ENCODE data around the gene GPR84.

The GPR84 gene

GRCh38 chr12:54374562-54375258 lies 10.4 kb upstream of the GPR84 start:
- TF ChIP-seq CTCF (conservative IDR thresholded peaks at IDR 0.05; ENCODE audit: low read depth, low read length): no peak
- no peak for DNase-seq (ENCODE audit: low read depth)
- no peak overlapping the region for H3K4me3 ChIP-seq (ENCODE audit: low read depth, low read length)

- no peak overlapping the region for H3K4me3 ChIP-seq (ENCODE audit: low read depth, low read length)
- TF ChIP-seq CTCF (conservative IDR thresholded peaks at IDR 0.05; ENCODE audit: low read depth, low read length): no peak
- no peak for DNase-seq (ENCODE audit: low read depth)
These were observed 9.6 kb upstream of the GPR84 start for GRCh38 chr12:54373649-54374561.

GRCh38 chr12:54372113-54372806 lies 8.0 kb upstream of the GPR84 start:
- no peak overlapping the region for H3K4me3 ChIP-seq (ENCODE audit: low read depth, low read length)
- no peak for DNase-seq (ENCODE audit: low read depth)
- no peak for TF ChIP-seq CTCF (conservative IDR thresholded peaks at IDR 0.05; ENCODE audit: low read depth, low read length)

- TF ChIP-seq CTCF (conservative IDR thresholded peaks at IDR 0.05; ENCODE audit: low read depth, low read length): no peak
- no peak for DNase-seq (ENCODE audit: low read depth)
- no peak overlapping the region for H3K4me3 ChIP-seq (ENCODE audit: low read depth, low read length)
These were observed 7.2 kb upstream of the GPR84 start for GRCh38 chr12:54371328-54372112.

- peak overlapping the region; percentile 56 for H3K4me3 ChIP-seq (ENCODE audit: low read depth, low read length)
- peak; percentile 81 for TF ChIP-seq CTCF (conservative IDR thresholded peaks at IDR 0.05; ENCODE audit: low read depth, low read length)
- peak; percentile 79 for DNase-seq (ENCODE audit: low read depth)
These were observed 6.0 kb upstream of the GPR84 start for GRCh38 chr12:54370171-54370730.

GRCh38 chr12:54369597-54370131 lies 5.4 kb upstream of the GPR84 start:
- no peak for TF ChIP-seq CTCF (conservative IDR thresholded peaks at IDR 0.05; ENCODE audit: low read depth, low read length)
- H3K4me3 ChIP-seq (ENCODE audit: low read depth, low read length): peak overlapping the region; percentile 56
- no peak for DNase-seq (ENCODE audit: low read depth)
